ENCODE measurements around the gene SNCG. TPM values are rescaled to one million over a fixed set of nuclear protein-coding genes. Genes with fewer than 3 reads are reported as not detected.

SNCG gene
- total and polyA plus RNA-seq, 2 of the 8 experiments (the other 6 are each of a cell fraction or from before 2014, with no cell fraction given) = 4.4 to 12.2 TPM

DNA sequence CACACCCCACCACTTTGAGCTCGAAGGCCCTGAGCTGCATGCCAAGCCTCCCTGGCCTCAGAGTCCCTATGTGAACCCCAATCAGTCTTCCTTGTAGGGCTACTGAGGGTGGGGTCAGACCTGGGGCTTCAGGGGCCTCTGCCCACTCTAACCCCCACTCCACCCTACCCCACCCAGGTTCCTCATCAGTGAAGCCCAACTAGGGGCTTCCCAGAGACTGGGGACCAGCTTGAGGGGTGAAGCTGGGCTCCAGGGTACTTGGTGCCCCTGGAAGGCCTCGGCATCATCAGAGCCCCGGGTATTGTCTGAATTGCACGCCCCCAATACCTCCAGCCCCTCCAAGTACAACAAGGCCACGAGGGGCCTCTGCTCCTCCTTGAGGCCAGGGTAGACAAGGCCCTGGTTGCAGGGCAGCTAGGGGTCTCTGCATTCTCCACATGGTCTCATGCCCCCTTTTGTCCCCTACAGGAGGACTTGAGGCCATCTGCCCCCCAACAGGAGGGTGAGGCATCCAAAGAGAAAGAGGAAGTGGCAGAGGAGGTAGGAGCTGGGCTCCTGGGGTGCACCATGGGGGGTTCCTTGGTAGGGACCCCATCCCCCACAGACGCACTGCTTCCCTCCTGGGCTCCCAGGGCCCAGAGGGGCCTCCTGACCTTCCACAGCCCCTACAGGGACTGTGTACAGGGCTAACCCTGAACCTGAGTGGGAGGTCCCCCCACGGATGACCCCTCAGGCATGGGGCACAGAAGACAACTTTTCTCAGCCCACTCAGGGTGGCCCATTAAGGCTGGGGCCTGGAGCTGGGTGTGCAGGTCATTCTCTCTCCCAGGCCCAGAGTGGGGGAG is 4.0 kb downstream of the SNCG start:
- Histone ChIP-seq H3K27ac (ENCODE audit: low read depth, low read length) (no peak overlapping the region), H4K91ac (replicated peaks; ENCODE audit: insufficient read length, low read length) (peak overlapping the region; percentile 32), H3K79me1 (ENCODE audit: low read depth, low read length) (no peaks in the 10 kb centered on the region), H3K18ac (ENCODE audit: extremely low read depth, low read length) (no peak overlapping the region), H2BK120ac (replicated peaks; ENCODE audit: low read depth, low read length) (no peak overlapping the region), H2AFZ (ENCODE audit: low read length) (no peak overlapping the region), H3K36me3 (ENCODE audit: control insufficient read depth in 2 of 4, insufficient read depth in 4 of 4, low read length in 3 of 4) (no peaks in the 10 kb centered on the region), H3K9ac (replicated peaks in 1 of 4; ENCODE audit: extremely low read depth in 1 of 4, low read depth in 3 of 4, low read length in 3 of 4) (no peak overlapping the region), H3K14ac (ENCODE audit: insufficient read length) (no peak overlapping the region), H3K23ac (ENCODE audit: insufficient read length) (no peak overlapping the region), H3K9me3 (ENCODE audit: insufficient read depth in 2 of 2, low read depth in 1 of 2, low read length in 1 of 2) (no peaks in the 10 kb centered on the region), H3K23me2 (ENCODE audit: low read depth, low read length) (no peaks in the 10 kb centered on the region), H3K27me3 (replicated peaks in 1 of 4; ENCODE audit: control insufficient read depth in 3 of 4, extremely low read depth in 1 of 4, insufficient read depth in 3 of 4, low read length in 3 of 4) (no peaks in the 10 kb centered on the region), H2BK5ac (ENCODE audit: low read depth, low read length) (peak overlapping the region; percentile 63; the same call in 1 of the 2 replicates), H2BK12ac (ENCODE audit: low read depth, low read length) (peak overlapping the region; percentile 92; the same call in 1 of the 2 replicates), H4K8ac (ENCODE audit: extremely low read depth, insufficient read depth, low read length) (no peak overlapping the region), H3K4me3 (ENCODE audit: extremely low read depth in 1 of 4, insufficient read depth in 2 of 4, low read depth in 3 of 4, low read length in 4 of 4) (no peak overlapping the region), H3K4me2 (ENCODE audit: insufficient read depth in 1 of 2, low read depth in 2 of 2, low read length in 2 of 2) (no peak overlapping the region), H2AK5ac (ENCODE audit: low read depth, low read length) (peak overlapping the region; percentile 88; the same call in 1 of the 2 replicates), H3K79me2 (ENCODE audit: control insufficient read depth in 1 of 2, insufficient read depth in 2 of 2, low read length in 2 of 2) (no peaks in the 10 kb centered on the region), H2BK15ac (ENCODE audit: low read length) (peak overlapping the region; percentile 99), H3K4me1 (replicated peaks in 1 of 4; ENCODE audit: control insufficient read depth in 3 of 4, insufficient read depth in 4 of 4, low read length in 3 of 4) (peaks cover 2 to 38% (median 28%) of the 10 kb centered on the region in 4 experiments), H4K5ac (ENCODE audit: insufficient read length, low read depth, low read length) (no peak overlapping the region), H4K20me1 (replicated peaks in 1 of 2; ENCODE audit: control insufficient read depth in 1 of 2, insufficient read depth in 2 of 2, low read length in 2 of 2) (no peaks in the 10 kb centered on the region), H3K56ac (replicated peaks; ENCODE audit: insufficient read length, low read depth, low read length) (no peak overlapping the region), H3K4ac (replicated peaks; ENCODE audit: insufficient read length, low read depth, low read length) (no peak overlapping the region), H2BK20ac (ENCODE audit: low read length) (peak overlapping the region; percentile 6; the same call in 1 of the 2 replicates)
- ChIA-PET CTCF (ENCODE audit: partially characterized antibody) (interaction anchor here (1.0 to 22.5 kb wide), 3 partner anchors 16 to 276 kb away, joined by 4 to 975 read pairs (median 25); partner anchors contain the start of genes MMRN2 and SNCG), POLR2A (ENCODE audit: partially characterized antibody) (interaction anchor here (0.8 to 1.0 kb wide), 2 partner anchors 8 to 130 kb away, joined by 3 read pairs; no protein-coding TSS in a partner anchor)
- WGBS, 2 experiments (ENCODE audit: extremely low coverage in 1 of 2, insufficient coverage in 1 of 2, insufficient read length in 1 of 2, insufficient replicate concordance in 2 of 2, low coverage in 1 of 2, low lambda C conversion rate in 2 of 2, missing lambda C conversion rate in 1 of 2) = 93% methylated on average over 7 of the region's 7 CpGs; no CpG with 5 or more reads in 1 of the 2 experiments
- no peak for FAIRE-seq
- no peak for DNase-seq (ENCODE audit: low read depth in 1 of 2, low spot score in 2 of 2)
- TF ChIP-seq RXRA (IDR thresholded peaks at IDR 0.05; ENCODE audit: insufficient read depth, low read depth, low read length) (no peak), POLR2AphosphoS5 (IDR thresholded peaks at IDR 0.05; ENCODE audit: low read depth, low read length) (no peak), HDAC2 (IDR thresholded peaks at IDR 0.05; ENCODE audit: borderline replicate concordance in 1 of 2, low read depth in 2 of 2, low read length in 2 of 2) (no peak), TAF7 (optimal IDR thresholded peaks at IDR 0.05; ENCODE audit: borderline replicate concordance, low read depth, low read length) (no peak), BACH1 (IDR thresholded peaks at IDR 0.05; ENCODE audit: low read length) (no peak), ZNF274 (IDR thresholded peaks at IDR 0.05; ENCODE audit: borderline replicate concordance, extremely low read depth, low read length) (no peak)
- TF ChIP-seq, protein P1, sequence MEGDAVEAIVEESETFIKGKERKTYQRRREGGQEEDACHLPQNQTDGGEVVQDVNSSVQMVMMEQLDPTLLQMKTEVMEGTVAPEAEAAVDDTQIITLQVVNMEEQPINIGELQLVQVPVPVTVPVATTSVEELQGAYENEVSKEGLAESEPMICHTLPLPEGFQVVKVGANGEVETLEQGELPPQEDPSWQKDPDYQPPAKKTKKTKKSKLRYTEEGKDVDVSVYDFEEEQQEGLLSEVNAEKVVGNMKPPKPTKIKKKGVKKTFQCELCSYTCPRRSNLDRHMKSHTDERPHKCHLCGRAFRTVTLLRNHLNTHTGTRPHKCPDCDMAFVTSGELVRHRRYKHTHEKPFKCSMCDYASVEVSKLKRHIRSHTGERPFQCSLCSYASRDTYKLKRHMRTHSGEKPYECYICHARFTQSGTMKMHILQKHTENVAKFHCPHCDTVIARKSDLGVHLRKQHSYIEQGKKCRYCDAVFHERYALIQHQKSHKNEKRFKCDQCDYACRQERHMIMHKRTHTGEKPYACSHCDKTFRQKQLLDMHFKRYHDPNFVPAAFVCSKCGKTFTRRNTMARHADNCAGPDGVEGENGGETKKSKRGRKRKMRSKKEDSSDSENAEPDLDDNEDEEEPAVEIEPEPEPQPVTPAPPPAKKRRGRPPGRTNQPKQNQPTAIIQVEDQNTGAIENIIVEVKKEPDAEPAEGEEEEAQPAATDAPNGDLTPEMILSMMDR (IDR thresholded peaks at IDR 0.05; ENCODE audit: control extremely low read depth in 1 of 3, insufficient read depth in 1 of 3, low read depth in 1 of 3, low read length in 3 of 3) = no peak

Data from H1 (cell line).